Ovary (tissue), 9 donors: Measurements from ENCODE around the gene CAMTA1. TPM values are rescaled to one million over a fixed set of nuclear protein-coding genes. Genes with fewer than 3 reads are reported as not detected.

Experiments
- DNase-seq, 5 donors: peaks; one replicate each; pipeline ENCODE4 v3.0.0-alpha.2; 2019 to 2020
- H3K27ac ChIP-seq, 2 donors: fragments of 200-600 bp; one replicate each; pipeline versions ENCODE4 v1.5.1 to v1.8.0; 2019 to 2022
- H3K27me3 ChIP-seq: fragments of 200-600 bp; one replicate; pipeline ENCODE4 v1.8.0; 2022
- H3K36me3 ChIP-seq: fragments of 200-600 bp; sonication (generic); one replicate; pipeline ENCODE4 v1.5.1; 2019
- H3K4me1 ChIP-seq: one replicate; pipeline ENCODE4 v1.8.1; 2013; ENCODE audit warnings: mild to moderate bottlenecking, moderate library complexity; ENCODE audit not compliant: insufficient read depth
- H3K4me3 ChIP-seq: fragments of 200-600 bp; sonication (generic); one replicate; pipeline ENCODE4 v1.5.1; 2017
- H3K9me3 ChIP-seq, 2 donors: fragments of 200-600 bp in 1 of 2; sonication (generic) in 1 of 2; one replicate each; pipeline versions ENCODE4 v1.5.1 to v1.8.1; 2013 to 2019; ENCODE audit warnings: mild to moderate bottlenecking in 1 of 2, moderate library complexity in 1 of 2
- CTCF ChIP-seq, 3 donors: fragments of 450-650 bp in 2 of 3; fragments of 200-600 bp in 1 of 3; IDR thresholded peaks; one replicate each; pipeline versions ENCODE4 v1.5.1 to v1.8.0; 2016 to 2022; ENCODE audit warnings: antibody characterized with exemption in 3 of 3, mild to moderate bottlenecking in 1 of 3
- EP300 ChIP-seq: sonication (generic); formaldehyde crosslinking; IDR thresholded peaks from one replicate; pipeline ENCODE4 v1.6.1; 2017; ENCODE audit warnings: antibody characterized with exemption
- POLR2A ChIP-seq: fragments of 450-650 bp; IDR thresholded peaks from one replicate; pipeline ENCODE4 v1.6.1; 2017; ENCODE audit warnings: antibody characterized with exemption, mild to moderate bottlenecking, moderate library complexity
- WGBS, 3 donors: extraction: QIAGEN DNeasy Blood & Tissue Kit in 1 of 3; methylation state at CpG; one replicate each; pipeline versions ENCODE4 v1.1.5 to v1.1.7; 2013 to 2017; 5-methylcytosine and 5-hydroxymethylcytosine counted together
- intact Hi-C, 4 donors: fragments of 100-400 bp; cut with DNase I; formaldehyde crosslinking; loops; one replicate each; pipeline versions ENCODE4 v1.11.0 to v1.15.1; 2022 to 2023
- polyA plus RNA-seq, 2 donors: library from polyadenylated mRNA; stranded (reverse); fragments of 200-250 nt in 1 of 2; fragments of 350-450 nt in 1 of 2; fragmentation: Illumina TruSeq in 1 of 2; extraction: RNeasy Lipid Tissue Mini Kit (QIAGEN cat#74804) in 1 of 2; gene quantifications; one replicate each; pipeline ENCODE4 v1.2.3, GENCODE V29; 2013 to 2014
- total RNA-seq, 7 donors: library from RNA; depleted of rRNA in 2 of 7; stranded (reverse); fragments of >200 nt in 2 of 7; fragmentation: NEBNext Ultra II Directional in 3 of 7; extraction: Animal tissue kit (Norgen Biotek cat#: 25700) in 3 of 7; gene quantifications; one replicate each; pipeline versions ENCODE4 v1.1.0 to v1.2.4, GENCODE V29; 2016 to 2023
- donor health status: DM: no; HTN: no; CAD: no; lungs with moderate emphysema.
- donor health status: DM: no; HTN: no; CAD: no.
- donor health status: Bipolar disorder and iron deficiency.
- donor health status: DM: yes; HTN: yes; CAD: no.
- donor health status: DM: no; HTN: no; CAD: no.
- donor health status: DM: yes; HTN: yes; CAD: no.

The CAMTA1 gene
- total and polyA plus RNA-seq, 9 donors, result 51.1 to 150 (median 67.4) TPM

- intact Hi-C loops, result loop anchor here in 1 of 4 donors (5.0 kb wide), 1 partner anchor 862 kb away; no protein-coding TSS in a partner anchor
- no peak for TF ChIP-seq EP300
- no peak for TF ChIP-seq POLR2A
- no peak for TF ChIP-seq CTCF (IDR thresholded peaks at IDR 0.05)
- H3K36me3 ChIP-seq, result no peaks in the 10 kb centered on the region
- DNase-seq, result no peak
- H3K4me1 ChIP-seq, result no peaks in the 10 kb centered on the region
- H3K27ac ChIP-seq, result no peak overlapping the region
- no peaks in the 10 kb centered on the region for H3K9me3 ChIP-seq
- no peak overlapping the region for H3K4me3 ChIP-seq
- no peaks in the 10 kb centered on the region for H3K27me3 ChIP-seq
- 93 to 95% (median 93%) methylated on average over 1 of the region's 1 CpG for WGBS, 3 donors
These were observed 869.5 kb downstream of the CAMTA1 start for GRCh38 chr1:7654725-7655124.

GRCh38 chr1:7655354-7655753 is 870.1 kb downstream of the CAMTA1 start:
- Histone ChIP-seq H3K9me3 (no peaks in the 10 kb centered on the region), H3K27ac (no peak overlapping the region), H3K36me3 (no peaks in the 10 kb centered on the region), H3K4me1 (no peaks in the 10 kb centered on the region), H3K27me3 (no peaks in the 10 kb centered on the region), H3K4me3 (no peak overlapping the region)
- intact Hi-C loops, result no loop called here
- TF ChIP-seq EP300, result no peak
- no peak for TF ChIP-seq CTCF (IDR thresholded peaks at IDR 0.05)
- no peak for TF ChIP-seq POLR2A
- DNase-seq, result no peak
- 90 to 97% (median 97%) methylated on average over 2 of the region's 2 CpGs for WGBS, 3 donors

- no peaks in the 10 kb centered on the region for H3K4me1 ChIP-seq
- 81 to 82% (median 82%) methylated on average over 21 to 24 of the region's 24 CpGs for WGBS, 3 donors
- no peaks in the 10 kb centered on the region for H3K36me3 ChIP-seq
- H3K9me3 ChIP-seq, result no peaks in the 10 kb centered on the region
- no peak overlapping the region for H3K4me3 ChIP-seq
- no peak for DNase-seq
- no peak overlapping the region for H3K27ac ChIP-seq
- intact Hi-C loops, result no loop called here
- TF ChIP-seq POLR2A, result no peak
- TF ChIP-seq CTCF (IDR thresholded peaks at IDR 0.05), result no peak
- no peak for TF ChIP-seq EP300
- H3K27me3 ChIP-seq, result no peaks in the 10 kb centered on the region
These were observed 871.4 kb downstream of the CAMTA1 start for GRCh38 chr1:7656557-7657215.

GRCh38 chr1:7657287-7658016 is 872.2 kb downstream of the CAMTA1 start:
- DNase-seq, result no peak
- Histone ChIP-seq H3K9me3 (no peaks in the 10 kb centered on the region), H3K4me1 (no peaks in the 10 kb centered on the region), H3K27me3 (no peaks in the 10 kb centered on the region), H3K4me3 (no peak overlapping the region), H3K36me3 (no peaks in the 10 kb centered on the region), H3K27ac (no peak overlapping the region)
- TF ChIP-seq EP300, result no peak
- no peak for TF ChIP-seq POLR2A
- TF ChIP-seq CTCF (IDR thresholded peaks at IDR 0.05), result no peak
- intact Hi-C loops, result no loop called here
- WGBS, 3 donors, result 65 to 69% (median 69%) methylated on average over 17 of the region's 17 CpGs
